Measurements from ENCODE around the gene LPP.
"Not testable (repeated sequence)": the region's sequence is repeated elsewhere in the genome, so short reads cannot be mapped to it uniquely, and the experiment has no call there.

Gene LPP

GRCh38 chr3:188635258-188636042 is 481.5 kb downstream of the LPP start:
- DNase-seq (ENCODE audit: low read depth): no peak

- not testable (repeated sequence) for DNase-seq (ENCODE audit: low read depth)
Measured at GRCh38 chr3:188636292-188636691, 482.3 kb downstream of the LPP start.

- no peak for DNase-seq (ENCODE audit: low read depth)
Measured at GRCh38 chr3:188641076-188641475, 487.1 kb downstream of the LPP start.

GRCh38 chr3:188643736-188644135 is 489.8 kb downstream of the LPP start:
- no peak for DNase-seq (ENCODE audit: low read depth)

- DNase-seq (ENCODE audit: low read depth): no peak
Measured at GRCh38 chr3:188646592-188646991, 492.6 kb downstream of the LPP start.

GRCh38 chr3:188647237-188647636 is 493.3 kb downstream of the LPP start:
- DNase-seq (ENCODE audit: low read depth): no peak

GRCh38 chr3:188649521-188649920 is 495.6 kb downstream of the LPP start:
- DNase-seq (ENCODE audit: low read depth): no peak

GRCh38 chr3:188656196-188656982 is 502.4 kb downstream of the LPP start:
- no peak for DNase-seq (ENCODE audit: low read depth)

GRCh38 chr3:188658606-188659005 is 504.6 kb downstream of the LPP start:
- no peak for DNase-seq (ENCODE audit: low read depth)

- no peak for DNase-seq (ENCODE audit: low read depth)
Measured at GRCh38 chr3:188659449-188660090, 505.6 kb downstream of the LPP start.

GRCh38 chr3:188660415-188660814 is 506.5 kb downstream of the LPP start:
- DNase-seq (ENCODE audit: low read depth): no peak

- no peak for DNase-seq (ENCODE audit: low read depth)
Measured at GRCh38 chr3:188661806-188662205, 507.8 kb downstream of the LPP start.

GRCh38 chr3:188662214-188662613 is 508.3 kb downstream of the LPP start:
- no peak for DNase-seq (ENCODE audit: low read depth)

- DNase-seq (ENCODE audit: low read depth): no peak
Measured at GRCh38 chr3:188662795-188663194, 508.8 kb downstream of the LPP start.

- no peak for DNase-seq (ENCODE audit: low read depth)
Measured at GRCh38 chr3:188663839-188664238, 509.9 kb downstream of the LPP start.

- DNase-seq (ENCODE audit: low read depth): no peak
Measured at GRCh38 chr3:188664795-188665194, 510.8 kb downstream of the LPP start.

- DNase-seq (ENCODE audit: low read depth): no peak
Measured at GRCh38 chr3:188667926-188668325, 514.0 kb downstream of the LPP start.

- no peak for DNase-seq (ENCODE audit: low read depth)
Measured at GRCh38 chr3:188670446-188670845, 516.5 kb downstream of the LPP start.

- no peak for DNase-seq (ENCODE audit: low read depth)
Measured at GRCh38 chr3:188671971-188672370, 518.0 kb downstream of the LPP start.

GRCh38 chr3:188672840-188673239 is 518.9 kb downstream of the LPP start:
- DNase-seq (ENCODE audit: low read depth): no peak

GRCh38 chr3:188673646-188674186 is 519.8 kb downstream of the LPP start:
- DNase-seq (ENCODE audit: low read depth): no peak

- no peak for DNase-seq (ENCODE audit: low read depth)
Measured at GRCh38 chr3:188674595-188674994, 520.6 kb downstream of the LPP start.

GRCh38 chr3:188677344-188677743 is 523.4 kb downstream of the LPP start:
- DNase-seq (ENCODE audit: low read depth): no peak

Data from stimulated activated CD8-positive, alpha-beta memory T cell treated with anti-CD3 and anti-CD28 coated beads, Interleukin-15, amount 100 ng/mL, for 24 hours (primary cell).